ENCODE results near the gene SNRPN. TPM values are rescaled to one million over a fixed set of nuclear protein-coding genes. Genes with fewer than 3 reads are reported as not detected.
"Not testable (repeated sequence)": the region's sequence is repeated elsewhere in the genome, so short reads cannot be mapped to it uniquely, and the experiment has no call there.

Gene SNRPN
- total and polyA plus RNA-seq, 2 of the 4 experiments (the other 2 are of a cell fraction), result 123 to 185 TPM

DNA sequence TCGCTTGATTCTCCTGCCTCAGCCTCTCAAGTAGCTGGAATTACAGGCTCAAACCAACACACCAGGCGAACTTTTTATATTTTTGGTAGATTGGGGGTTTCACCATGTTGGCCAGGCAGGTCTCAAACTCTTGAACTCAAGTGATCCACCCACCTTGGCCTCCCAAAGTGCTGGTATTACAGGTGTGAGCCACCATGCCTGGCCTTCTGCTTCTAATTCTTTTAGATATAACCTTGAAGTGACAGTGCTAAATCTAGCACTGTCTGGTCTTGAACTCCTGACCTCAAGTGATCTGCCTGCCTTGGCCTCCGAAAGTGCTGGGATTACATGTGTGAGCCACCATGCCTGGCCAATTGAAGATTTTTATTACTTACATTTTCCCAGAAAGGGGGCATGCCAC, 16.6 kb upstream of the SNRPN start:
- H4K5ac ChIP-seq (ENCODE audit: low read depth, low read length); H3K9me1 ChIP-seq (ENCODE audit: insufficient read depth, low read length); POLR2A ChIA-PET (ENCODE audit: unreplicated experiment); H3K4me2 ChIP-seq (ENCODE audit: low read depth, low read length); dilution Hi-C loops (cut with HindIII; ENCODE audit: low sequenced_read_pairs, unreplicated experiment); H3K79me1 ChIP-seq (ENCODE audit: low read depth in 1 of 2, low read length in 2 of 2); H4K20me1 ChIP-seq (ENCODE audit: insufficient read depth, low read length); H2BK20ac ChIP-seq (ENCODE audit: low read depth, low read length); H3K14ac ChIP-seq (replicated peaks; ENCODE audit: low read depth, low read length); H2BK5ac ChIP-seq (ENCODE audit: low read depth, low read length, poor library complexity, severe bottlenecking); ATAC-seq (ENCODE audit: low read depth); H2BK15ac ChIP-seq (ENCODE audit: low read depth, low read length); H3K36me3 ChIP-seq (ENCODE audit: control insufficient read depth, insufficient read depth, low read length); H3K4me3 ChIP-seq (ENCODE audit: insufficient read depth, low read depth, low read length); H2AK5ac ChIP-seq (ENCODE audit: low read depth, low read length); H3K27ac ChIP-seq (ENCODE audit: insufficient read depth, low read length); H3K18ac ChIP-seq (ENCODE audit: low read depth, low read length); H2AK9ac ChIP-seq (replicated peaks; ENCODE audit: low read depth, low read length, poor library complexity); H3K56ac ChIP-seq (ENCODE audit: extremely low read depth, insufficient read depth, low read length); H3K4me1 ChIP-seq (ENCODE audit: control insufficient read depth, insufficient read depth, low read length); H3K4ac ChIP-seq (ENCODE audit: low read depth, low read length); CTCF ChIA-PET; DNase-seq; BruUV-seq (replicated peaks); H2AFZ ChIP-seq (replicated peaks; ENCODE audit: low read length, poor library complexity); H4K8ac ChIP-seq (ENCODE audit: low read depth in 2 of 2, low read length in 2 of 2); H4K91ac ChIP-seq (ENCODE audit: insufficient read depth, low read depth, low read length); H3K27me3 ChIP-seq (ENCODE audit: control insufficient read depth, insufficient read depth, low read length); H3K23ac ChIP-seq (ENCODE audit: low read depth, low read length); intact Hi-C loops (cut with micrococcal nuclease); H2BK120ac ChIP-seq (ENCODE audit: low read depth, low read length); H3K9ac ChIP-seq (ENCODE audit: low read depth, low read length); H3K9me3 ChIP-seq (ENCODE audit: control insufficient read depth, insufficient read depth, low read length); in situ Hi-C loops (cut with MboI; ENCODE audit: low sequenced_read_pairs): not testable (repeated sequence)
- WGBS, 2 experiments (ENCODE audit: extremely low coverage in 2 of 2, insufficient read length in 1 of 2), result no CpG with 5 or more reads among the region's 3 CpGs
